ENCODE results near the gene SAP25.
A peak's percentile ranks its signal among the peaks of the same experiment; 100 is the strongest.

The SAP25 gene

GRCh38 chr7:100595188-100595587, 21.5 kb upstream of the SAP25 start:
- DNase-seq (ENCODE audit: low read depth in 2 of 2), result no peak

- DNase-seq (ENCODE audit: low read depth in 2 of 2), result no peak
Observed at GRCh38 chr7:100591596-100591995, 17.9 kb upstream of the SAP25 start.

- no peak for DNase-seq (ENCODE audit: low read depth in 2 of 2)
Observed at GRCh38 chr7:100590077-100590737, 16.5 kb upstream of the SAP25 start.

- DNase-seq (ENCODE audit: low read depth in 2 of 2), result no peak
Observed at GRCh38 chr7:100589341-100589947, 15.7 kb upstream of the SAP25 start.

- DNase-seq (ENCODE audit: low read depth in 2 of 2), result no peak
Observed at GRCh38 chr7:100588438-100588837, 14.7 kb upstream of the SAP25 start.

- peak; percentile 98 to 99 for DNase-seq (ENCODE audit: low read depth in 2 of 2)
Observed at GRCh38 chr7:100586266-100587025, 12.7 kb upstream of the SAP25 start, which contains the start of gene FBXO24. FBXO24 (plus strand) TSS chr7:100586328; CDS start chr7:100586626, 298 bp downstream.

GRCh38 chr7:100585511-100586265, 12.0 kb upstream of the SAP25 start, which contains the start of gene LRCH4:
LRCH4 (minus strand) TSS chr7:100586129; CDS start chr7:100586100, 29 bp downstream.
- DNase-seq (ENCODE audit: low read depth in 2 of 2), result peak in 1 of 2 donors; percentile 39

GRCh38 chr7:100584683-100585510, 11.2 kb upstream of the SAP25 start:
- no peak for DNase-seq (ENCODE audit: low read depth in 2 of 2)

GRCh38 chr7:100584054-100584682, 10.5 kb upstream of the SAP25 start:
- DNase-seq (ENCODE audit: low read depth in 2 of 2), result no peak

GRCh38 chr7:100583132-100584053, 9.7 kb upstream of the SAP25 start:
- DNase-seq (ENCODE audit: low read depth in 2 of 2), result peak; percentile 47 to 64

GRCh38 chr7:100582650-100583049, 8.9 kb upstream of the SAP25 start:
- no peak for DNase-seq (ENCODE audit: low read depth in 2 of 2)

- no peak for DNase-seq (ENCODE audit: low read depth in 2 of 2)
Observed at GRCh38 chr7:100582041-100582579, 8.4 kb upstream of the SAP25 start.

GRCh38 chr7:100580466-100581283, 7.0 kb upstream of the SAP25 start:
- DNase-seq (ENCODE audit: low read depth in 2 of 2), result no peak

- DNase-seq (ENCODE audit: low read depth in 2 of 2), result no peak
Observed at GRCh38 chr7:100578246-100579183, 4.8 kb upstream of the SAP25 start.

- DNase-seq (ENCODE audit: low read depth in 2 of 2), result no peak
Observed at GRCh38 chr7:100577507-100577906, 3.8 kb upstream of the SAP25 start.

- DNase-seq (ENCODE audit: low read depth in 2 of 2), result no peak
Observed at GRCh38 chr7:100577103-100577502, 3.4 kb upstream of the SAP25 start.

GRCh38 chr7:100576384-100576993, 2.8 kb upstream of the SAP25 start:
- no peak for DNase-seq (ENCODE audit: low read depth in 2 of 2)

All from activated CD4-positive, alpha-beta T cell treated with anti-CD3 and anti-CD28 coated beads for 24 hours (primary cell).